GM23338 (cell line): ENCODE data around the gene CYB5R4.

Experiments
- CREB1 ChIP-seq: fragments of 250-450 bp; sonication (Bioruptor Pico); IDR thresholded peaks from 2 replicates; pipeline ENCODE4 v1.5.0; 2020; ENCODE audit warnings: low read depth, mild to moderate bottlenecking, moderate library complexity
- EZH2 ChIP-seq: fragments of 200-600 bp; sonication (generic); IDR thresholded peaks from one replicate; pipeline ENCODE4 v1.8.0; 2017; ENCODE audit warnings: antibody characterized with exemption, mild to moderate bottlenecking, low read depth; ENCODE audit not compliant: unreplicated experiment
- EZH2phosphoT487 ChIP-seq: fragments of 200-600 bp; sonication (generic); IDR thresholded peaks from one replicate; pipeline ENCODE4 v1.8.1; 2018; ENCODE audit warnings: antibody characterized with exemption; ENCODE audit not compliant: unreplicated experiment
- POLR2AphosphoS5 ChIP-seq: IDR thresholded peaks from 2 replicates; pipeline ENCODE4 v1.6.1; 2016; ENCODE audit warnings: antibody characterized with exemption, low read depth
- STAT1 ChIP-seq: IDR thresholded peaks from one replicate; pipeline ENCODE4 v1.6.1; 2016; ENCODE audit warnings: antibody characterized with exemption; ENCODE audit not compliant: unreplicated experiment
- ZNF331 ChIP-seq: fragments of 250-450 bp; sonication (Bioruptor Pico); IDR thresholded peaks from 2 replicates; pipeline ENCODE4 v1.5.0; 2020; ENCODE audit warnings: low read depth, mild to moderate bottlenecking, moderate library complexity
- TF ChIP-seq, protein P1 (sequence below), 2 experiments: fragments of 200-600 bp in 1 of 2; sonication (generic) in 1 of 2; conservative IDR thresholded peaks; 2 replicates each; pipeline versions ENCODE4 v1.5.1 to v1.6.1; 2016 to 2017; ENCODE audit warnings: antibody characterized with exemption in 2 of 2, low read depth in 2 of 2, mild to moderate bottlenecking in 2 of 2, moderate library complexity in 1 of 2
- TF ChIP-seq, protein P2 (sequence below): IDR thresholded peaks from one replicate; pipeline ENCODE4 v1.6.1; 2018; ENCODE audit warnings: antibody characterized with exemption; ENCODE audit not compliant: unreplicated experiment

DNA sequence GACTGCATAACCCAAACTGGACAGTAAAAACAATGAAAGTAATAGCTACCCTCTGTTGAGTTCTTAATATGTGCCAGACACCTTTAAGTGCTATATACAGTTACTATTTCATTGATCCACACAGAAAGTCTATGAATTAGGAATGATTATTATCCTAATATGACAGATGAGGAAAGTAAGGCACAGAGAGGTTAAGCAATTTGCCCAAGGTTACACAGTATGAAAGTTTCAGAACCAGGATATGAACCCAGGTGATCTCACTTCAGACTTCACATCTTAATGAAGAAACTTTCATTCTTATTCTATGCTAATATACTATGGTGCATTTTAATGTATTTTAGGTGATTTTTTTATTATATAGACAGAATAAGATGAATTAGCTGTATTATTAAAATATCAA lies 46.9 kb upstream of the CYB5R4 start:
- TF ChIP-seq STAT1 (no peak), POLR2AphosphoS5 (no peak), EZH2 (no peak), ZNF331 (CRISPR knock-in tag) (no peak), EZH2phosphoT487 (no peak), CREB1 (no peak)
- TF ChIP-seq, protein P1, sequence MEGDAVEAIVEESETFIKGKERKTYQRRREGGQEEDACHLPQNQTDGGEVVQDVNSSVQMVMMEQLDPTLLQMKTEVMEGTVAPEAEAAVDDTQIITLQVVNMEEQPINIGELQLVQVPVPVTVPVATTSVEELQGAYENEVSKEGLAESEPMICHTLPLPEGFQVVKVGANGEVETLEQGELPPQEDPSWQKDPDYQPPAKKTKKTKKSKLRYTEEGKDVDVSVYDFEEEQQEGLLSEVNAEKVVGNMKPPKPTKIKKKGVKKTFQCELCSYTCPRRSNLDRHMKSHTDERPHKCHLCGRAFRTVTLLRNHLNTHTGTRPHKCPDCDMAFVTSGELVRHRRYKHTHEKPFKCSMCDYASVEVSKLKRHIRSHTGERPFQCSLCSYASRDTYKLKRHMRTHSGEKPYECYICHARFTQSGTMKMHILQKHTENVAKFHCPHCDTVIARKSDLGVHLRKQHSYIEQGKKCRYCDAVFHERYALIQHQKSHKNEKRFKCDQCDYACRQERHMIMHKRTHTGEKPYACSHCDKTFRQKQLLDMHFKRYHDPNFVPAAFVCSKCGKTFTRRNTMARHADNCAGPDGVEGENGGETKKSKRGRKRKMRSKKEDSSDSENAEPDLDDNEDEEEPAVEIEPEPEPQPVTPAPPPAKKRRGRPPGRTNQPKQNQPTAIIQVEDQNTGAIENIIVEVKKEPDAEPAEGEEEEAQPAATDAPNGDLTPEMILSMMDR (conservative IDR thresholded peaks at IDR 0.05; ENCODE audit: low read depth in 2 of 2), result no peak
- TF ChIP-seq, protein P2, sequence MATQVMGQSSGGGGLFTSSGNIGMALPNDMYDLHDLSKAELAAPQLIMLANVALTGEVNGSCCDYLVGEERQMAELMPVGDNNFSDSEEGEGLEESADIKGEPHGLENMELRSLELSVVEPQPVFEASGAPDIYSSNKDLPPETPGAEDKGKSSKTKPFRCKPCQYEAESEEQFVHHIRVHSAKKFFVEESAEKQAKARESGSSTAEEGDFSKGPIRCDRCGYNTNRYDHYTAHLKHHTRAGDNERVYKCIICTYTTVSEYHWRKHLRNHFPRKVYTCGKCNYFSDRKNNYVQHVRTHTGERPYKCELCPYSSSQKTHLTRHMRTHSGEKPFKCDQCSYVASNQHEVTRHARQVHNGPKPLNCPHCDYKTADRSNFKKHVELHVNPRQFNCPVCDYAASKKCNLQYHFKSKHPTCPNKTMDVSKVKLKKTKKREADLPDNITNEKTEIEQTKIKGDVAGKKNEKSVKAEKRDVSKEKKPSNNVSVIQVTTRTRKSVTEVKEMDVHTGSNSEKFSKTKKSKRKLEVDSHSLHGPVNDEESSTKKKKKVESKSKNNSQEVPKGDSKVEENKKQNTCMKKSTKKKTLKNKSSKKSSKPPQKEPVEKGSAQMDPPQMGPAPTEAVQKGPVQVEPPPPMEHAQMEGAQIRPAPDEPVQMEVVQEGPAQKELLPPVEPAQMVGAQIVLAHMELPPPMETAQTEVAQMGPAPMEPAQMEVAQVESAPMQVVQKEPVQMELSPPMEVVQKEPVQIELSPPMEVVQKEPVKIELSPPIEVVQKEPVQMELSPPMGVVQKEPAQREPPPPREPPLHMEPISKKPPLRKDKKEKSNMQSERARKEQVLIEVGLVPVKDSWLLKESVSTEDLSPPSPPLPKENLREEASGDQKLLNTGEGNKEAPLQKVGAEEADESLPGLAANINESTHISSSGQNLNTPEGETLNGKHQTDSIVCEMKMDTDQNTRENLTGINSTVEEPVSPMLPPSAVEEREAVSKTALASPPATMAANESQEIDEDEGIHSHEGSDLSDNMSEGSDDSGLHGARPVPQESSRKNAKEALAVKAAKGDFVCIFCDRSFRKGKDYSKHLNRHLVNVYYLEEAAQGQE, result no peak
